H1 (cell line): ENCODE results near the gene SNX21. TPM values are rescaled to one million over a fixed set of nuclear protein-coding genes. Genes with fewer than 3 reads are reported as not detected.

Experiments
- CTCF ChIA-PET: fragments of 300-600 bp; sonication (Branson Sonifier 250); formaldehyde crosslinking; loops from one replicate; lab custom pipeline; 2021; ENCODE audit not compliant: partially characterized antibody; lab: Charles Lee
- POLR2A ChIA-PET: fragments of 300-600 bp; sonication (Branson Sonifier 250); formaldehyde crosslinking; loops from one replicate; lab custom pipeline; 2021; ENCODE audit warnings: inconsistent platforms; ENCODE audit not compliant: partially characterized antibody; lab: Charles Lee
- DNase-seq, 2 experiments: peaks; one replicate each; pipeline versions ENCODE4 v3.0.0 to v3.0.0-alpha.2; 2010 to 2022; ENCODE audit warnings: low spot score in 2 of 2, low read depth in 1 of 2, mixed read lengths in 1 of 2
- FAIRE-seq: peaks from 2 replicates; lab custom pipeline; 2011; peaks lifted over from hg19 to GRCh38; lab: Jason Lieb, UNC
- H2AFZ ChIP-seq: 2 replicates; pipeline ENCODE4 v1.8.1; 2012; ENCODE audit warnings: low read length, inconsistent platforms
- H2AK5ac ChIP-seq: 2 replicates; pipeline ENCODE4 v1.6.1; 2013; ENCODE audit warnings: low read depth, low read length
- H2BK120ac ChIP-seq: replicated peaks from 2 replicates; pipeline ENCODE3; 2013; ENCODE audit warnings: low read depth, low read length, inconsistent platforms
- H2BK12ac ChIP-seq: 2 replicates; pipeline ENCODE4 v1.6.1; 2013; ENCODE audit warnings: low read depth, low read length
- H2BK15ac ChIP-seq: 2 replicates; pipeline ENCODE4 v1.6.1; 2013; ENCODE audit warnings: low read length
- H2BK20ac ChIP-seq: 2 replicates; pipeline ENCODE4 v1.6.1; 2013; ENCODE audit warnings: low read length
- H2BK5ac ChIP-seq: 2 replicates; pipeline ENCODE4 v1.6.1; 2013; ENCODE audit warnings: low read depth, low read length
- H3K14ac ChIP-seq: 2 replicates; pipeline ENCODE4 v1.6.1; 2013; ENCODE audit warnings: inconsistent platforms; ENCODE audit not compliant: insufficient read length
- H3K18ac ChIP-seq: 2 replicates; pipeline ENCODE4 v1.6.1; 2013; ENCODE audit warnings: low read length; ENCODE audit errors: extremely low read depth
- H3K23ac ChIP-seq: 2 replicates; pipeline ENCODE4 v1.6.1; 2013; ENCODE audit warnings: inconsistent platforms; ENCODE audit not compliant: insufficient read length
- H3K23me2 ChIP-seq: 2 replicates; pipeline ENCODE4 v1.6.1; 2013; ENCODE audit warnings: low read depth, low read length
- H3K27ac ChIP-seq: 2 replicates; pipeline ENCODE4 v1.6.1; 2011; ENCODE audit warnings: low read depth, low read length, inconsistent platforms
- H3K27me3 ChIP-seq, 4 experiments: replicated peaks in 1 of 4; 1 replicate in 1 of 4; 2 replicates in 3 of 4; pipeline versions ENCODE4 v1.6.1 to v1.8.1; 2011 to 2013; ENCODE audit warnings: low read length in 3 of 4, mild to moderate bottlenecking in 3 of 4, inconsistent platforms in 2 of 4, mixed read lengths in 2 of 4, moderate library complexity in 1 of 4; ENCODE audit not compliant: control insufficient read depth in 3 of 4, insufficient read depth in 3 of 4; ENCODE audit errors: extremely low read depth in 1 of 4
- H3K36me3 ChIP-seq, 4 experiments: 2 replicates each; pipeline versions ENCODE4 v1.6.1 to v1.8.1; 2011 to 2013; ENCODE audit warnings: mild to moderate bottlenecking in 4 of 4, low read length in 3 of 4, moderate library complexity in 2 of 4, control low read depth in 1 of 4, inconsistent platforms in 1 of 4; ENCODE audit not compliant: insufficient read depth in 4 of 4, control insufficient read depth in 2 of 4
- H3K4ac ChIP-seq: replicated peaks from 2 replicates; pipeline ENCODE3; 2013; ENCODE audit warnings: low read length, low read depth, mixed read lengths, inconsistent platforms; ENCODE audit not compliant: insufficient read length
- H3K4me1 ChIP-seq, 4 experiments: replicated peaks in 1 of 4; 1 replicate in 1 of 4; 2 replicates in 3 of 4; pipeline versions ENCODE4 v1.6.1 to v1.8.1; 2011 to 2013; ENCODE audit warnings: low read length in 3 of 4, inconsistent platforms in 2 of 4, mixed read lengths in 1 of 4; ENCODE audit not compliant: insufficient read depth in 4 of 4, control insufficient read depth in 3 of 4
- H3K4me2 ChIP-seq, 2 experiments: 2 replicates each; pipeline versions ENCODE4 v1.6.1 to v1.8.1; 2011 to 2013; ENCODE audit warnings: low read depth in 2 of 2, low read length in 2 of 2, control low read depth in 1 of 2, inconsistent platforms in 1 of 2, mild to moderate bottlenecking in 1 of 2; ENCODE audit not compliant: insufficient read depth in 1 of 2
- H3K4me3 ChIP-seq, 4 experiments: fragments of 200-600, 300-600 bp in 1 of 4; sonication (generic), shearing (Covaris generic), sonication (Bioruptor Twin) in 1 of 4; 2 replicates each; pipeline versions ENCODE4 v1.5.1 to v1.8.1; 2011 to 2016; ENCODE audit warnings: low read length in 4 of 4, low read depth in 3 of 4, control low read depth in 2 of 4, inconsistent platforms in 2 of 4, mild to moderate bottlenecking in 2 of 4, mixed read lengths in 1 of 4, moderate library complexity in 1 of 4; ENCODE audit not compliant: insufficient read depth in 2 of 4; ENCODE audit errors: extremely low read depth in 1 of 4
- H3K56ac ChIP-seq: replicated peaks from 2 replicates; pipeline ENCODE3; 2013; ENCODE audit warnings: low read depth, mild to moderate bottlenecking, mixed read lengths, low read length, inconsistent platforms; ENCODE audit not compliant: insufficient read length
- H3K79me1 ChIP-seq: 2 replicates; pipeline ENCODE4 v1.6.1; 2013; ENCODE audit warnings: low read depth, low read length, control low read depth
- H3K79me2 ChIP-seq, 2 experiments: 2 replicates each; pipeline versions ENCODE4 v1.6.1 to v1.8.1; 2012 to 2013; ENCODE audit warnings: low read length in 2 of 2, mild to moderate bottlenecking in 2 of 2, inconsistent platforms in 1 of 2; ENCODE audit not compliant: insufficient read depth in 2 of 2, control insufficient read depth in 1 of 2
- H3K9ac ChIP-seq, 4 experiments: replicated peaks in 1 of 4; 1 replicate in 1 of 4; 2 replicates in 3 of 4; pipeline versions ENCODE4 v1.6.1 to v1.8.1; 2011 to 2013; ENCODE audit warnings: low read depth in 3 of 4, low read length in 3 of 4, control low read depth in 2 of 4, mild to moderate bottlenecking in 2 of 4, moderate library complexity in 2 of 4, inconsistent platforms in 1 of 4; ENCODE audit errors: extremely low read depth in 1 of 4
- H3K9me3 ChIP-seq, 2 experiments: 2 replicates each; pipeline versions ENCODE4 v1.6.1 to v1.8.1; 2012 to 2013; ENCODE audit warnings: mild to moderate bottlenecking in 2 of 2, moderate library complexity in 2 of 2, control low read depth in 1 of 2, inconsistent platforms in 1 of 2, low read depth in 1 of 2, low read length in 1 of 2, mixed read lengths in 1 of 2; ENCODE audit not compliant: insufficient read depth in 2 of 2
- H4K20me1 ChIP-seq, 2 experiments: replicated peaks in 1 of 2; 2 replicates each; pipeline versions ENCODE3 to v1.8.1; 2011 to 2013; ENCODE audit warnings: inconsistent platforms in 2 of 2, low read length in 2 of 2, mild to moderate bottlenecking in 1 of 2; ENCODE audit not compliant: insufficient read depth in 2 of 2, control insufficient read depth in 1 of 2
- H4K5ac ChIP-seq: 2 replicates; pipeline ENCODE4 v1.6.1; 2013; ENCODE audit warnings: low read length, low read depth, mixed read lengths, inconsistent platforms; ENCODE audit not compliant: insufficient read length
- H4K8ac ChIP-seq: 2 replicates; pipeline ENCODE4 v1.8.0; 2013; ENCODE audit warnings: mild to moderate bottlenecking, moderate library complexity, low read length, inconsistent platforms; ENCODE audit not compliant: insufficient read depth; ENCODE audit errors: extremely low read depth
- H4K91ac ChIP-seq: replicated peaks from 2 replicates; pipeline ENCODE3; 2013; ENCODE audit warnings: low read length, mixed read lengths, inconsistent platforms; ENCODE audit not compliant: insufficient read length
- CEBPB ChIP-seq: IDR thresholded peaks from 2 replicates; pipeline ENCODE4 v1.6.1; 2012; ENCODE audit warnings: low read depth, low read length
- EP300 ChIP-seq, 2 experiments: IDR thresholded peaks; 1 replicate in 1 of 2; 2 replicates in 1 of 2; pipeline ENCODE4 v1.6.1; 2011 to 2012; ENCODE audit warnings: low read depth in 2 of 2, low read length in 2 of 2, mild to moderate bottlenecking in 2 of 2, borderline replicate concordance in 1 of 2, inconsistent platforms in 1 of 2, moderate library complexity in 1 of 2
- KDM5A ChIP-seq: fragments of 200-600 bp; IDR thresholded peaks from 2 replicates; pipeline ENCODE4 v1.7.1; 2012; ENCODE audit warnings: mild to moderate bottlenecking, low read length, inconsistent platforms, mixed read lengths
- NRF1 ChIP-seq: IDR thresholded peaks from 2 replicates; pipeline ENCODE4 v1.6.1; 2011; ENCODE audit warnings: mild to moderate bottlenecking, low read depth, low read length, improper control_type of control experiment
- WGBS, 2 experiments: shearing (Covaris generic) in 1 of 2; methylation state at CpG; one replicate each; pipeline versions ENCODE4 v1.1.6 to v1.1.7; 2013 to 2015; ENCODE audit warnings: low lambda C conversion rate in 2 of 2, mixed read lengths in 2 of 2, inconsistent platforms in 1 of 2, low coverage in 1 of 2, missing lambda C conversion rate in 1 of 2; ENCODE audit not compliant: insufficient replicate concordance in 2 of 2, insufficient coverage in 1 of 2, insufficient read length in 1 of 2; ENCODE audit errors: extremely low coverage in 1 of 2, missing lambda C conversion rate in 1 of 2; 5-methylcytosine and 5-hydroxymethylcytosine counted together
- polyA plus RNA-seq, 7 experiments: library from polyadenylated mRNA; depleted of rRNA in 3 of 7; stranded (reverse) in 5 of 7; unstranded in 2 of 7; fragments of >200 nt in 5 of 7; fragments of 200-250 nt in 2 of 7; gene quantifications; 1 replicate in 5 of 7; 2 replicates in 1 of 7; 4 replicates in 1 of 7; pipeline versions ENCODE4 v1.2.1 to v1.2.3, GENCODE V29; 2011 to 2013; ENCODE audit warnings: missing spikeins in 2 of 7, mixed read lengths in 2 of 7
- total RNA-seq: library from RNA; stranded (reverse); fragmentation: NEBNext Ultra II Directional; extraction: Animal tissue kit (Norgen Biotek cat#: 25700); gene quantifications from 2 replicates; pipeline ENCODE4 v1.2.1, GENCODE V29; 2021

Gene SNX21
- total and polyA plus RNA-seq, 2 of the 8 experiments (the other 6 are each of a cell fraction or from before 2014, with no cell fraction given) = 15.8 to 16.8 TPM

GRCh38 chr20:45832619-45833018 is 980 bp upstream of the SNX21 start:
- Histone ChIP-seq H4K5ac (no peak overlapping the region), H3K18ac (no peak overlapping the region), H3K9ac (no peak overlapping the region), H4K8ac (no peak overlapping the region), H3K4me2 (peak overlapping the region in 1 of 2 experiments; percentile 88; a peak in 1 of 4 replicates), H3K56ac (no peak overlapping the region), H2BK120ac (no peak overlapping the region), H3K27ac (no peak overlapping the region), H3K4me3 (no peak overlapping the region), H3K4me1 (peaks cover 0 to 17% (median 8%) of the 10 kb centered on the region in 4 experiments; a peak in 6 of 7 replicates), H3K36me3 (peaks cover 0 to 5% (median 0%) of the 10 kb centered on the region in 4 experiments; a peak in 1 of 8 replicates), H3K79me2 (peaks cover 0 to 11% of the 10 kb centered on the region in 2 experiments; a peak in 1 of 4 replicates), H3K9me3 (no peaks in the 10 kb centered on the region), H2BK12ac (no peak overlapping the region), H3K4ac (no peak overlapping the region), H3K14ac (no peak overlapping the region), H3K79me1 (peaks cover 9% of the 10 kb centered on the region), H2BK15ac (no peak overlapping the region)
- WGBS, 2 experiments = 86% methylated on average over 4 of the region's 4 CpGs; no CpG with 5 or more reads in 1 of the 2 experiments
- POLR2A ChIA-PET = interaction anchor here (1.1 to 13.8 kb wide), 10 partner anchors 9 to 139 kb away, joined by 3 to 178 read pairs (median 27); partner anchors contain the start of genes ACOT8, PCIF1, UBE2C and ZNF335
- FAIRE-seq = no peak
- no peak for TF ChIP-seq NRF1
- no peak for TF ChIP-seq KDM5A
- no peak for TF ChIP-seq EP300 (IDR thresholded peaks at IDR 0.05; ENCODE audit: borderline replicate concordance in 1 of 2, low read depth in 2 of 2, low read length in 2 of 2)
- no peak for TF ChIP-seq CEBPB
- TF ChIP-seq, all 59 proteins: peak for 0
- H3K27me3 ChIP-seq = no peaks in the 10 kb centered on the region
- no peak overlapping the region; the same call in 1 of the 2 replicates for H2BK20ac ChIP-seq
- H4K91ac ChIP-seq = no peak overlapping the region
- no peak overlapping the region for H2BK5ac ChIP-seq
- peaks cover 0 to 4% of the 10 kb centered on the region in 2 experiments for H4K20me1 ChIP-seq
- no peak for DNase-seq
- CTCF ChIA-PET = interaction anchor here (0.7 to 2.1 kb wide), 4 partner anchors 10 to 244 kb away, joined by 3 to 5 read pairs (median 4); no protein-coding TSS in a partner anchor
- no peak overlapping the region for H2AK5ac ChIP-seq
- H3K23me2 ChIP-seq = peaks cover 8% of the 10 kb centered on the region; the same call in 1 of the 2 replicates
- no peak overlapping the region for H2AFZ ChIP-seq
- H3K23ac ChIP-seq = no peak overlapping the region
